Stimulated activated CD8-positive, alpha-beta memory T cell treated with anti-CD3 and anti-CD28 coated beads, Interleukin-15, amount 100 ng/mL, for 48 hours (primary cell): Measurements from ENCODE around the gene TACSTD2.
"Not testable (repeated sequence)": the region's sequence is repeated elsewhere in the genome, so short reads cannot be mapped to it uniquely, and the experiment has no call there.

Experiments used
- DNase-seq, 2 donors: peaks; one replicate each; pipeline ENCODE4 v3.0.0-alpha.2; 2020; ENCODE audit warnings: low read depth in 2 of 2

Gene TACSTD2

GRCh38 chr1:58587667-58588066 lies 10.6 kb upstream of the TACSTD2 start:
- no peak for DNase-seq

- no peak for DNase-seq
Observed at GRCh38 chr1:58586271-58586670, 9.2 kb upstream of the TACSTD2 start.

- no peak for DNase-seq
Observed at GRCh38 chr1:58585581-58586151, 8.6 kb upstream of the TACSTD2 start.

GRCh38 chr1:58585166-58585565 lies 8.1 kb upstream of the TACSTD2 start:
- no peak for DNase-seq

GRCh38 chr1:58584082-58584895 lies 7.2 kb upstream of the TACSTD2 start:
- DNase-seq, result no peak

- no peak for DNase-seq
Observed at GRCh38 chr1:58583496-58583895, 6.4 kb upstream of the TACSTD2 start.

GRCh38 chr1:58582143-58582542 lies 5.1 kb upstream of the TACSTD2 start:
- not testable (repeated sequence) for DNase-seq

GRCh38 chr1:58581641-58582040 lies 4.6 kb upstream of the TACSTD2 start:
- DNase-seq, result no peak

GRCh38 chr1:58580186-58580585 lies 3.1 kb upstream of the TACSTD2 start:
- no peak for DNase-seq

GRCh38 chr1:58577654-58578030 lies 590 bp upstream of the TACSTD2 start:
- no peak for DNase-seq

- no peak for DNase-seq
Observed at GRCh38 chr1:58576325-58576726, 726 bp downstream of the TACSTD2 start.

- DNase-seq, result no peak
Observed at GRCh38 chr1:58575551-58576324, 1.3 kb downstream of the TACSTD2 start.

GRCh38 chr1:58574816-58575215 lies 2.2 kb downstream of the TACSTD2 start:
- no peak for DNase-seq

GRCh38 chr1:58573705-58574591 lies 3.1 kb downstream of the TACSTD2 start:
- DNase-seq, result peak in 1 of 2 donors; percentile 33

- no peak for DNase-seq
Observed at GRCh38 chr1:58573138-58573537, 3.9 kb downstream of the TACSTD2 start.

- no peak for DNase-seq
Observed at GRCh38 chr1:58572690-58573089, 4.4 kb downstream of the TACSTD2 start.

- DNase-seq, result no peak
Observed at GRCh38 chr1:58571616-58572015, 5.4 kb downstream of the TACSTD2 start.

- DNase-seq, result no peak
Observed at GRCh38 chr1:58570817-58571216, 6.2 kb downstream of the TACSTD2 start.

- no peak for DNase-seq
Observed at GRCh38 chr1:58570094-58570493, 7.0 kb downstream of the TACSTD2 start.

GRCh38 chr1:58568911-58569310 lies 8.1 kb downstream of the TACSTD2 start:
- DNase-seq, result no peak

GRCh38 chr1:58568271-58568860 lies 8.7 kb downstream of the TACSTD2 start:
- DNase-seq, result no peak
